ENCODE measurements around the gene HOMER3. TPM values are rescaled to one million over a fixed set of nuclear protein-coding genes. Genes with fewer than 3 reads are reported as not detected.
A peak's percentile ranks its signal among the peaks of the same experiment; 100 is the strongest.
"Not testable (repeated sequence)": the region's sequence is repeated elsewhere in the genome, so short reads cannot be mapped to it uniquely, and the experiment has no call there.

HOMER3 gene
- total RNA-seq, 1 donor from 2014 or later, result 69.4 TPM

GRCh38 chr19:18922228-18922985, 18.6 kb downstream of the HOMER3 start:
- H3K36me3 Mint-ChIP-seq (ENCODE audit: insufficient read depth), result peaks cover 6% of the 10 kb centered on the region
- H3K4me3 Mint-ChIP-seq (ENCODE audit: low read depth), result no peak overlapping the region
- no peaks in the 10 kb centered on the region for H3K27me3 Mint-ChIP-seq
- no peak for DNase-seq (ENCODE audit: low spot score, unreplicated experiment)
- H3K9me3 Mint-ChIP-seq (ENCODE audit: low read depth), result no peaks in the 10 kb centered on the region
- no peak for TF ChIP-seq CTCF (IDR thresholded peaks at IDR 0.05; ENCODE audit: unreplicated experiment)
- H3K4me1 Mint-ChIP-seq (ENCODE audit: low read depth), result peaks cover 18% of the 10 kb centered on the region
- H3K27ac Mint-ChIP-seq, result no peak overlapping the region

- TF ChIP-seq CTCF (IDR thresholded peaks at IDR 0.05; ENCODE audit: unreplicated experiment), result no peak
- Mint-ChIP-seq H3K4me1 (ENCODE audit: low read depth) (peaks cover 19% of the 10 kb centered on the region), H3K27me3 (no peaks in the 10 kb centered on the region), H3K4me3 (ENCODE audit: low read depth) (peak overlapping the region; percentile 50), H3K36me3 (ENCODE audit: insufficient read depth) (peaks cover 8% of the 10 kb centered on the region), H3K9me3 (ENCODE audit: low read depth) (no peaks in the 10 kb centered on the region), H3K27ac (no peak overlapping the region)
- no peak for DNase-seq (ENCODE audit: low spot score, unreplicated experiment)
These were observed 19.4 kb downstream of the HOMER3 start for GRCh38 chr19:18921593-18921992.

DNA sequence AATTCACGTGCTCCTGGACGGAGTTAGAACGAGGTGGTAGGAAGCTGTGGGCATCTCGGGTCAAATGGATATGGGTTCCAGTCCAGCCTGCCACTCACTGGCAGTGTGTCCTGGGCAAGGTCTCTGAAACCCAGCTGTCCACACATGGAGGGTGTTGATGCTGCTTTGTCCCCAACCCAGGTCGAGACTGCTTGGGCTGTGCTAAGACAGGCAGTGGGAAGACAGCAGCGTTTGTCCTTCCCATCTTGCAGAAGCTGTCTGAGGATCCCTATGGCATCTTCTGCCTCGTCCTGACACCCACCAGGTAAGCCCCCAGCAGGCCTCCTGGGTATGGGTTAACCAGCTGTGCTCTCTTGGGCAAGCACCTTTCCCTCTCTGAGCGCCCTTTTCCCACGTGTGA, 20.6 kb downstream of the HOMER3 start:
- Mint-ChIP-seq H3K27me3 (no peaks in the 10 kb centered on the region), H3K4me1 (ENCODE audit: low read depth) (peaks cover 19% of the 10 kb centered on the region), H3K4me3 (ENCODE audit: low read depth) (peak overlapping the region; percentile 91), H3K9me3 (ENCODE audit: low read depth) (no peaks in the 10 kb centered on the region), H3K27ac (peak overlapping the region; percentile 97), H3K36me3 (ENCODE audit: insufficient read depth) (peaks cover 9% of the 10 kb centered on the region)
- no peak for DNase-seq (ENCODE audit: low spot score, unreplicated experiment)
- no peak for TF ChIP-seq CTCF (IDR thresholded peaks at IDR 0.05; ENCODE audit: unreplicated experiment)

DNA sequence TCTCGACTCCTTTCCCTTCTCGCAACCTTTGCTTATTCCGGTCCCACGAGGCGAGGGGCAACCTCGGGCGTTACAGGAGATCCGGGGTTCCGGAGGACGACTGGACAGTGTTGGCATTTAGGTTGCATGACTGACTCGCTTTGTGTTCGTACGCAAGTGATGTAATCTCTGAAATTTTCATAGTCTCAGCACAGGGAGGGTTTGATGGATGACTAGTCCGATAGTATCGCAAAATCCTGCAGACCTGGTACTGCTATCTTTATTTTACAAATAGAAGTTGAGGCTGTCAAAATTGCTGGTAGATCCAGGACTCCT, 21.2 kb downstream of the HOMER3 start:
- H3K9me3 Mint-ChIP-seq (ENCODE audit: low read depth), result no peaks in the 10 kb centered on the region
- no peak for DNase-seq (ENCODE audit: low spot score, unreplicated experiment)
- H3K27ac Mint-ChIP-seq, result peak overlapping the region; percentile 97
- H3K4me1 Mint-ChIP-seq (ENCODE audit: low read depth), result peaks cover 19% of the 10 kb centered on the region
- peaks cover 11% of the 10 kb centered on the region for H3K36me3 Mint-ChIP-seq (ENCODE audit: insufficient read depth)
- peak overlapping the region; percentile 91 for H3K4me3 Mint-ChIP-seq (ENCODE audit: low read depth)
- H3K27me3 Mint-ChIP-seq, result no peaks in the 10 kb centered on the region
- TF ChIP-seq CTCF (IDR thresholded peaks at IDR 0.05; ENCODE audit: unreplicated experiment), result no peak

GRCh38 chr19:18919086-18919899, 21.7 kb downstream of the HOMER3 start, which contains the start of the genes COPE and DDX49:
TSS of gene COPE (minus strand) at chr19:18919387. CDS start at chr19:18919348, 39 bp downstream.
TSS of gene DDX49 (plus strand) at chr19:18919715. CDS start at chr19:18919742, 27 bp downstream.
- peak; percentile 84 for DNase-seq (ENCODE audit: low spot score, unreplicated experiment)
- peak within 1 kb of the TSS; percentile 97 for H3K27ac Mint-ChIP-seq
- H3K9me3 Mint-ChIP-seq (ENCODE audit: low read depth), result no peaks in the 10 kb centered on the region
- H3K4me1 Mint-ChIP-seq (ENCODE audit: low read depth), result peaks cover 19% of the 10 kb centered on the region
- TF ChIP-seq CTCF (IDR thresholded peaks at IDR 0.05; ENCODE audit: unreplicated experiment), result no peak
- H3K36me3 Mint-ChIP-seq (ENCODE audit: insufficient read depth), result peaks cover 9% of the 10 kb centered on the region
- peak within 1 kb of the TSS; percentile 91 for H3K4me3 Mint-ChIP-seq (ENCODE audit: low read depth)
- H3K27me3 Mint-ChIP-seq, result no peaks in the 10 kb centered on the region

GRCh38 chr19:18917593-18917992, 23.4 kb downstream of the HOMER3 start:
- H3K4me1 Mint-ChIP-seq (ENCODE audit: low read depth), result peaks cover 19% of the 10 kb centered on the region
- H3K27me3 Mint-ChIP-seq; DNase-seq (ENCODE audit: low spot score, unreplicated experiment); H3K9me3 Mint-ChIP-seq (ENCODE audit: low read depth): not testable (repeated sequence)
- peak overlapping the region; percentile 91 for H3K4me3 Mint-ChIP-seq (ENCODE audit: low read depth)
- H3K36me3 Mint-ChIP-seq (ENCODE audit: insufficient read depth), result peaks cover 16% of the 10 kb centered on the region
- H3K27ac Mint-ChIP-seq, result peak overlapping the region; percentile 88

All from progenitor cell of endocrine pancreas (in vitro differentiated cells).